H1 (cell line): ENCODE measurements around the gene MRFAP1L1. TPM values are rescaled to one million over a fixed set of nuclear protein-coding genes. Genes with fewer than 3 reads are reported as not detected.

ENCODE experiments used
- CTCF ChIA-PET: fragments of 300-600 bp; sonication (Branson Sonifier 250); formaldehyde crosslinking; loops from one replicate; lab custom pipeline; 2021; ENCODE audit not compliant: partially characterized antibody; lab: Charles Lee
- POLR2A ChIA-PET: fragments of 300-600 bp; sonication (Branson Sonifier 250); formaldehyde crosslinking; loops from one replicate; lab custom pipeline; 2021; ENCODE audit warnings: inconsistent platforms; ENCODE audit not compliant: partially characterized antibody; lab: Charles Lee
- DNase-seq, 2 experiments: peaks; one replicate each; pipeline versions ENCODE4 v3.0.0 to v3.0.0-alpha.2; 2010 to 2022; ENCODE audit warnings: low spot score in 2 of 2, low read depth in 1 of 2, mixed read lengths in 1 of 2
- FAIRE-seq: peaks from 2 replicates; lab custom pipeline; 2011; peaks lifted over from hg19 to GRCh38; lab: Jason Lieb, UNC
- H2AFZ ChIP-seq: 2 replicates; pipeline ENCODE4 v1.8.1; 2012; ENCODE audit warnings: low read length, inconsistent platforms
- H2AK5ac ChIP-seq: 2 replicates; pipeline ENCODE4 v1.6.1; 2013; ENCODE audit warnings: low read depth, low read length
- H2BK120ac ChIP-seq: replicated peaks from 2 replicates; pipeline ENCODE3; 2013; ENCODE audit warnings: low read depth, low read length, inconsistent platforms
- H2BK12ac ChIP-seq: 2 replicates; pipeline ENCODE4 v1.6.1; 2013; ENCODE audit warnings: low read depth, low read length
- H2BK15ac ChIP-seq: 2 replicates; pipeline ENCODE4 v1.6.1; 2013; ENCODE audit warnings: low read length
- H2BK20ac ChIP-seq: 2 replicates; pipeline ENCODE4 v1.6.1; 2013; ENCODE audit warnings: low read length
- H2BK5ac ChIP-seq: 2 replicates; pipeline ENCODE4 v1.6.1; 2013; ENCODE audit warnings: low read depth, low read length
- H3K14ac ChIP-seq: 2 replicates; pipeline ENCODE4 v1.6.1; 2013; ENCODE audit warnings: inconsistent platforms; ENCODE audit not compliant: insufficient read length
- H3K18ac ChIP-seq: 2 replicates; pipeline ENCODE4 v1.6.1; 2013; ENCODE audit warnings: low read length; ENCODE audit errors: extremely low read depth
- H3K23ac ChIP-seq: 2 replicates; pipeline ENCODE4 v1.6.1; 2013; ENCODE audit warnings: inconsistent platforms; ENCODE audit not compliant: insufficient read length
- H3K23me2 ChIP-seq: 2 replicates; pipeline ENCODE4 v1.6.1; 2013; ENCODE audit warnings: low read depth, low read length
- H3K27ac ChIP-seq: 2 replicates; pipeline ENCODE4 v1.6.1; 2011; ENCODE audit warnings: low read depth, low read length, inconsistent platforms
- H3K27me3 ChIP-seq, 4 experiments: replicated peaks in 1 of 4; 1 replicate in 1 of 4; 2 replicates in 3 of 4; pipeline versions ENCODE4 v1.6.1 to v1.8.1; 2011 to 2013; ENCODE audit warnings: low read length in 3 of 4, mild to moderate bottlenecking in 3 of 4, inconsistent platforms in 2 of 4, mixed read lengths in 2 of 4, moderate library complexity in 1 of 4; ENCODE audit not compliant: control insufficient read depth in 3 of 4, insufficient read depth in 3 of 4; ENCODE audit errors: extremely low read depth in 1 of 4
- H3K36me3 ChIP-seq, 4 experiments: 2 replicates each; pipeline versions ENCODE4 v1.6.1 to v1.8.1; 2011 to 2013; ENCODE audit warnings: mild to moderate bottlenecking in 4 of 4, low read length in 3 of 4, moderate library complexity in 2 of 4, control low read depth in 1 of 4, inconsistent platforms in 1 of 4; ENCODE audit not compliant: insufficient read depth in 4 of 4, control insufficient read depth in 2 of 4
- H3K4ac ChIP-seq: replicated peaks from 2 replicates; pipeline ENCODE3; 2013; ENCODE audit warnings: low read length, low read depth, mixed read lengths, inconsistent platforms; ENCODE audit not compliant: insufficient read length
- H3K4me1 ChIP-seq, 4 experiments: replicated peaks in 1 of 4; 1 replicate in 1 of 4; 2 replicates in 3 of 4; pipeline versions ENCODE4 v1.6.1 to v1.8.1; 2011 to 2013; ENCODE audit warnings: low read length in 3 of 4, inconsistent platforms in 2 of 4, mixed read lengths in 1 of 4; ENCODE audit not compliant: insufficient read depth in 4 of 4, control insufficient read depth in 3 of 4
- H3K4me2 ChIP-seq, 2 experiments: 2 replicates each; pipeline versions ENCODE4 v1.6.1 to v1.8.1; 2011 to 2013; ENCODE audit warnings: low read depth in 2 of 2, low read length in 2 of 2, control low read depth in 1 of 2, inconsistent platforms in 1 of 2, mild to moderate bottlenecking in 1 of 2; ENCODE audit not compliant: insufficient read depth in 1 of 2
- H3K4me3 ChIP-seq, 4 experiments: fragments of 200-600, 300-600 bp in 1 of 4; sonication (generic), shearing (Covaris generic), sonication (Bioruptor Twin) in 1 of 4; 2 replicates each; pipeline versions ENCODE4 v1.5.1 to v1.8.1; 2011 to 2016; ENCODE audit warnings: low read length in 4 of 4, low read depth in 3 of 4, control low read depth in 2 of 4, inconsistent platforms in 2 of 4, mild to moderate bottlenecking in 2 of 4, mixed read lengths in 1 of 4, moderate library complexity in 1 of 4; ENCODE audit not compliant: insufficient read depth in 2 of 4; ENCODE audit errors: extremely low read depth in 1 of 4
- H3K56ac ChIP-seq: replicated peaks from 2 replicates; pipeline ENCODE3; 2013; ENCODE audit warnings: low read depth, mild to moderate bottlenecking, mixed read lengths, low read length, inconsistent platforms; ENCODE audit not compliant: insufficient read length
- H3K79me1 ChIP-seq: 2 replicates; pipeline ENCODE4 v1.6.1; 2013; ENCODE audit warnings: low read depth, low read length, control low read depth
- H3K79me2 ChIP-seq, 2 experiments: 2 replicates each; pipeline versions ENCODE4 v1.6.1 to v1.8.1; 2012 to 2013; ENCODE audit warnings: low read length in 2 of 2, mild to moderate bottlenecking in 2 of 2, inconsistent platforms in 1 of 2; ENCODE audit not compliant: insufficient read depth in 2 of 2, control insufficient read depth in 1 of 2
- H3K9ac ChIP-seq, 4 experiments: replicated peaks in 1 of 4; 1 replicate in 1 of 4; 2 replicates in 3 of 4; pipeline versions ENCODE4 v1.6.1 to v1.8.1; 2011 to 2013; ENCODE audit warnings: low read depth in 3 of 4, low read length in 3 of 4, control low read depth in 2 of 4, mild to moderate bottlenecking in 2 of 4, moderate library complexity in 2 of 4, inconsistent platforms in 1 of 4; ENCODE audit errors: extremely low read depth in 1 of 4
- H3K9me3 ChIP-seq, 2 experiments: 2 replicates each; pipeline versions ENCODE4 v1.6.1 to v1.8.1; 2012 to 2013; ENCODE audit warnings: mild to moderate bottlenecking in 2 of 2, moderate library complexity in 2 of 2, control low read depth in 1 of 2, inconsistent platforms in 1 of 2, low read depth in 1 of 2, low read length in 1 of 2, mixed read lengths in 1 of 2; ENCODE audit not compliant: insufficient read depth in 2 of 2
- H4K20me1 ChIP-seq, 2 experiments: replicated peaks in 1 of 2; 2 replicates each; pipeline versions ENCODE3 to v1.8.1; 2011 to 2013; ENCODE audit warnings: inconsistent platforms in 2 of 2, low read length in 2 of 2, mild to moderate bottlenecking in 1 of 2; ENCODE audit not compliant: insufficient read depth in 2 of 2, control insufficient read depth in 1 of 2
- H4K5ac ChIP-seq: 2 replicates; pipeline ENCODE4 v1.6.1; 2013; ENCODE audit warnings: low read length, low read depth, mixed read lengths, inconsistent platforms; ENCODE audit not compliant: insufficient read length
- H4K8ac ChIP-seq: 2 replicates; pipeline ENCODE4 v1.8.0; 2013; ENCODE audit warnings: mild to moderate bottlenecking, moderate library complexity, low read length, inconsistent platforms; ENCODE audit not compliant: insufficient read depth; ENCODE audit errors: extremely low read depth
- H4K91ac ChIP-seq: replicated peaks from 2 replicates; pipeline ENCODE3; 2013; ENCODE audit warnings: low read length, mixed read lengths, inconsistent platforms; ENCODE audit not compliant: insufficient read length
- CTCF ChIP-seq, 3 experiments: IDR thresholded peaks; 1 replicate in 2 of 3; 2 replicates in 1 of 3; pipeline versions ENCODE4 v1.5.1 to v1.6.1; 2011; ENCODE audit warnings: low read length in 3 of 3, mild to moderate bottlenecking in 3 of 3, inconsistent platforms in 2 of 3, low read depth in 1 of 3, moderate library complexity in 1 of 3; ENCODE audit not compliant: insufficient read depth in 1 of 3; ENCODE audit errors: control extremely low read depth in 1 of 3
- POLR2AphosphoS5 ChIP-seq: IDR thresholded peaks from 2 replicates; pipeline ENCODE4 v1.6.1; 2011; ENCODE audit warnings: low read depth, low read length
- SUZ12 ChIP-seq: fragments of 200-600 bp; sonication (generic); IDR thresholded peaks from 2 replicates; pipeline ENCODE4 v1.6.1; 2012; ENCODE audit warnings: mild to moderate bottlenecking, inconsistent platforms, low read length, moderate library complexity, mixed read lengths
- TAF7 ChIP-seq: optimal IDR thresholded peaks from 2 replicates; pipeline ENCODE3; 2011; ENCODE audit warnings: low read depth, mild to moderate bottlenecking, inconsistent platforms, low read length, moderate library complexity, borderline replicate concordance
- WGBS, 2 experiments: shearing (Covaris generic) in 1 of 2; methylation state at CpG; one replicate each; pipeline versions ENCODE4 v1.1.6 to v1.1.7; 2013 to 2015; ENCODE audit warnings: low lambda C conversion rate in 2 of 2, mixed read lengths in 2 of 2, inconsistent platforms in 1 of 2, low coverage in 1 of 2, missing lambda C conversion rate in 1 of 2; ENCODE audit not compliant: insufficient replicate concordance in 2 of 2, insufficient coverage in 1 of 2, insufficient read length in 1 of 2; ENCODE audit errors: extremely low coverage in 1 of 2, missing lambda C conversion rate in 1 of 2; 5-methylcytosine and 5-hydroxymethylcytosine counted together
- polyA plus RNA-seq, 7 experiments: library from polyadenylated mRNA; depleted of rRNA in 3 of 7; stranded (reverse) in 5 of 7; unstranded in 2 of 7; fragments of >200 nt in 5 of 7; fragments of 200-250 nt in 2 of 7; gene quantifications; 1 replicate in 5 of 7; 2 replicates in 1 of 7; 4 replicates in 1 of 7; pipeline versions ENCODE4 v1.2.1 to v1.2.3, GENCODE V29; 2011 to 2013; ENCODE audit warnings: missing spikeins in 2 of 7, mixed read lengths in 2 of 7
- total RNA-seq: library from RNA; stranded (reverse); fragmentation: NEBNext Ultra II Directional; extraction: Animal tissue kit (Norgen Biotek cat#: 25700); gene quantifications from 2 replicates; pipeline ENCODE4 v1.2.1, GENCODE V29; 2021

The MRFAP1L1 gene
- total and polyA plus RNA-seq, 2 of the 8 experiments (the other 6 are each of a cell fraction or from before 2014, with no cell fraction given), result 26.8 to 54.3 TPM

DNA sequence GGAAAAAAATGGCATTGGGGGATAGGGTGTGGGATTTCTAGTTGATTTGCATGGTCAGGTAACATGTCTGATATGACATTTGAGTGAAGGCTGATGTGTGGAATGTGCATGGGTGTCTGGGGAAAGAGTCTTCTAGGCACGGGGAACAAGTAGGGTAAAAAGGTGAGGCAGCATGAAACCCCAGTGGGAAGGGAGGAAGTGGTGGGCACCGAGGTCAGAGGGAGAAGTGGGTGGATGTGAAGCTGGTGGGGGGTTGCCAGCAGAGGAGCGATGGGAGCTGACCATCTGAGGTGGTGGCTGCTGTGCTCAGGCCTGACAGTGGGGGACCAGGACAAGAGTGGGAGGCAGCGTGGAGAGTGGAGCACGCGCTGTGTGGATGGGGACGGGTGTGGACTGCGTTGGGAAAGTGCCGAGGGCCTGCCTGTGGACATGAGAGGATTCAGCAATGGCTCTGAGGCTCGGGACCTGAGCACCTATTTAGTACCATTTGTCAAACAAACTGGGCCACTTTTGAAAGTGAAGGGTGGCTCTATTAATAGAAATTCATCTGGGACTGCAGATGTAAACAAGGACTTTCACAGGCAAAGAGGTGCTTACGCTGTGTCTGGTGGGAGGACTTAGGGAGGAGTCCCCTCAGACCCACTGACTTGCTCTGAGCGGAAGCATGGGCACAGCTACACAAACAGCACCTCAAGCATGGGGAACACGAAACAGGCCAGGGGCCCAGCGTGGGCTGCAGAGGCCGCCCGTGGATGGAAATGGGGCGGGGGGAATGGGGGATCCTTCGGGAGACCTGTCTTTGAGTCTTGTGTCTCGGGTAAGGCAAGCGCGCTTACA lies 32.7 kb downstream of the MRFAP1L1 start:
- peaks cover 8 to 15% (median 11%) of the 10 kb centered on the region in 4 experiments; a peak in 6 of 8 replicates for H3K36me3 ChIP-seq
- no peak overlapping the region for H3K23ac ChIP-seq
- peak overlapping the region; percentile 55 to 92; a peak in 3 of 4 replicates for H3K4me2 ChIP-seq
- WGBS, 2 experiments, result 90% methylated on average over 21 of the region's 21 CpGs; no CpG with 5 or more reads in 1 of the 2 experiments
- TF ChIP-seq CTCF (IDR thresholded peaks at IDR 0.05; ENCODE audit: control extremely low read depth in 1 of 3, insufficient read depth in 1 of 3, low read depth in 1 of 3, low read length in 3 of 3), result no peak
- TF ChIP-seq TAF7, result no peak
- TF ChIP-seq POLR2AphosphoS5, result peak; percentile 47; the same call in 1 of the 2 replicates
- no peak for TF ChIP-seq SUZ12
- no peak overlapping the region; a peak in 1 of 7 replicates for H3K9ac ChIP-seq
- H3K4ac ChIP-seq, result no peak overlapping the region
- H2BK120ac ChIP-seq, result no peak overlapping the region
- H3K27ac ChIP-seq, result no peak overlapping the region
- POLR2A ChIA-PET, result interaction anchor here (0.6 to 3.0 kb wide), 3 partner anchors 11 to 41 kb away, joined by 3 to 9 read pairs (median 3); no protein-coding TSS in a partner anchor
- peaks cover 10% of the 10 kb centered on the region for H3K23me2 ChIP-seq
- peak overlapping the region in 2 of 4 experiments; percentile 5 to 20; a peak in 2 of 8 replicates for H3K4me3 ChIP-seq
- peaks cover 20 to 32% of the 10 kb centered on the region in 2 experiments for H4K20me1 ChIP-seq
- H4K5ac ChIP-seq, result no peak overlapping the region
- H2BK5ac ChIP-seq, result 0 out of 2 replicates have a peak overlapping the region, but pooled peaks have one; percentile 24
- no peak overlapping the region for H3K18ac ChIP-seq
- CTCF ChIA-PET, result interaction anchor here (0.6 to 2.8 kb wide), 11 partner anchors 8 to 444 kb away, joined by 3 to 16 read pairs (median 3); partner anchors contain the start of gene MRFAP1
- peak overlapping the region; percentile 63; the same call in 1 of the 2 replicates for H4K8ac ChIP-seq
- H3K27me3 ChIP-seq, result no peaks in the 10 kb centered on the region; a peak in 2 of 7 replicates
- no peak overlapping the region for H2BK15ac ChIP-seq
- peaks cover 0 to 32% of the 10 kb centered on the region in 2 experiments; a peak in 3 of 4 replicates for H3K79me2 ChIP-seq
- no peak overlapping the region for H3K14ac ChIP-seq
- H2BK12ac ChIP-seq, result no peak overlapping the region
- H3K4me1 ChIP-seq, result peaks cover 3 to 9% (median 6%) of the 10 kb centered on the region in 4 experiments; a peak in 4 of 7 replicates
- peaks cover 0 to 6% of the 10 kb centered on the region in 2 experiments; a peak in 1 of 4 replicates for H3K9me3 ChIP-seq
- FAIRE-seq (no peak), DNase-seq (no peak)
- no peak overlapping the region for H2AFZ ChIP-seq
- H2AK5ac ChIP-seq, result no peak overlapping the region
- H2BK20ac ChIP-seq, result no peak overlapping the region
- no peak overlapping the region for H3K56ac ChIP-seq
- no peak overlapping the region for H4K91ac ChIP-seq
- peaks cover 14% of the 10 kb centered on the region for H3K79me1 ChIP-seq
